ENCODE data around the gene RHCE. TPM values are rescaled to one million over a fixed set of nuclear protein-coding genes. Genes with fewer than 3 reads are reported as not detected.

Gene RHCE
- total RNA-seq, 2 donors from 2014 or later: 0.28 TPM; not detected in 1

DNA sequence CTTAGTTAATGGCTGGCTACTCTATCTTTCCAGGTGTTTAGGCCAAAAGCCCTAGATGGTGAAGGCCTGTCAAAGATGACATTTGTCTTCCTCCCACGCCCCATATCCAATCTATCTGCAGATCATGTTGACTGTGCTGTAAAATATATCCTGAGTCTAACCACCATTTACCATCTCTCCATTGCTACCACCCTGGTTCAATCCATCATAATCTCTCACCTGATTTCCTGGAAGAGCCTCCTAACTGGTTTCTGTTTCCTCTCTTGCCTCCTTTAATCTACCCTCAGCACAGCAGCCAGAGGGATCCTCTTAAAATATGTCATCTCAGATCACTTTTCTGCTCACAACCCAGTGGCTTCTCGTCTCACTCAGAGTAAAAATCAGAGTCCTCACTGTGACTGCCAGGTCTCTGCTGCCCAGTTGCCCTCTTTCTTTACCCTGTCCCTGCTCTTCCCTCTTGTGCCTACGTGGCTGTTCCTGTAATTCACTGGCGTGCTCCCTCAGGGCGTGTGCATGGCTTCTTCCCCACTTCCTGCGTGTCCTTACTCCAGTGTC, 64.7 kb downstream of the RHCE start:
- no peak for DNase-seq (ENCODE audit: low spot score)
- Histone ChIP-seq H3K36me3 (peaks cover 50% of the 10 kb centered on the region), H3K27me3 (no peaks in the 10 kb centered on the region), H3K9me3 (no peaks in the 10 kb centered on the region), H3K27ac (no peak overlapping the region), H3K4me1 (no peaks in the 10 kb centered on the region), H3K4me3 (no peak overlapping the region)
- TF ChIP-seq, protein P1, sequence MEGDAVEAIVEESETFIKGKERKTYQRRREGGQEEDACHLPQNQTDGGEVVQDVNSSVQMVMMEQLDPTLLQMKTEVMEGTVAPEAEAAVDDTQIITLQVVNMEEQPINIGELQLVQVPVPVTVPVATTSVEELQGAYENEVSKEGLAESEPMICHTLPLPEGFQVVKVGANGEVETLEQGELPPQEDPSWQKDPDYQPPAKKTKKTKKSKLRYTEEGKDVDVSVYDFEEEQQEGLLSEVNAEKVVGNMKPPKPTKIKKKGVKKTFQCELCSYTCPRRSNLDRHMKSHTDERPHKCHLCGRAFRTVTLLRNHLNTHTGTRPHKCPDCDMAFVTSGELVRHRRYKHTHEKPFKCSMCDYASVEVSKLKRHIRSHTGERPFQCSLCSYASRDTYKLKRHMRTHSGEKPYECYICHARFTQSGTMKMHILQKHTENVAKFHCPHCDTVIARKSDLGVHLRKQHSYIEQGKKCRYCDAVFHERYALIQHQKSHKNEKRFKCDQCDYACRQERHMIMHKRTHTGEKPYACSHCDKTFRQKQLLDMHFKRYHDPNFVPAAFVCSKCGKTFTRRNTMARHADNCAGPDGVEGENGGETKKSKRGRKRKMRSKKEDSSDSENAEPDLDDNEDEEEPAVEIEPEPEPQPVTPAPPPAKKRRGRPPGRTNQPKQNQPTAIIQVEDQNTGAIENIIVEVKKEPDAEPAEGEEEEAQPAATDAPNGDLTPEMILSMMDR (IDR thresholded peaks at IDR 0.05): no peak

DNA sequence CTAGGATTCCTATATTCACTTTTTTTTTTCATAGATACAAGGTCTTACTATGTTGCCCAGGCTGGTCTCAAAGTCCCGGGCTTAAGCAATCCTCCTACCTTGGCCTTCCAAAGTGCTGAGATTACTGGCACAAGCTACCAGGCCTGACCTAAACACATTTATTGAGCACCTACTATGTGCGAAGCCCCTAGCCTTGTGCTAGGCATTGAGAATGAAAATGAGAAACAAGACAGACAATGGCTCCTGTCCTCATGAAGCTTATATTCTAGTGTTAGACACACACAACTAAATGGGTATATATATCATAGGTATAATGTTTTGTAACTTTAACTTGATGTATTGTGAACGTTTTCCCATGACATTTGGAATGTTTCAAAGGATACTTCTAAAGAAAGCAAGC, 71.0 kb downstream of the RHCE start:
- no peak for DNase-seq (ENCODE audit: low spot score)
- Histone ChIP-seq H3K27ac (no peak overlapping the region), H3K4me3 (no peak overlapping the region), H3K27me3 (no peaks in the 10 kb centered on the region), H3K4me1 (no peaks in the 10 kb centered on the region), H3K36me3 (peaks cover 26% of the 10 kb centered on the region), H3K9me3 (no peaks in the 10 kb centered on the region)
- TF ChIP-seq, protein P1 (IDR thresholded peaks at IDR 0.05): no peak

- Histone ChIP-seq H3K36me3 (peaks cover 20% of the 10 kb centered on the region), H3K9me3 (no peaks in the 10 kb centered on the region), H3K27me3 (no peaks in the 10 kb centered on the region), H3K4me3 (no peak overlapping the region), H3K27ac (no peak overlapping the region), H3K4me1 (no peaks in the 10 kb centered on the region)
- no peak for DNase-seq (ENCODE audit: low spot score)
- TF ChIP-seq, protein P1 (IDR thresholded peaks at IDR 0.05): no peak
These were observed 73.1 kb downstream of the RHCE start for GRCh38 chr1:25347556-25347955.

DNA sequence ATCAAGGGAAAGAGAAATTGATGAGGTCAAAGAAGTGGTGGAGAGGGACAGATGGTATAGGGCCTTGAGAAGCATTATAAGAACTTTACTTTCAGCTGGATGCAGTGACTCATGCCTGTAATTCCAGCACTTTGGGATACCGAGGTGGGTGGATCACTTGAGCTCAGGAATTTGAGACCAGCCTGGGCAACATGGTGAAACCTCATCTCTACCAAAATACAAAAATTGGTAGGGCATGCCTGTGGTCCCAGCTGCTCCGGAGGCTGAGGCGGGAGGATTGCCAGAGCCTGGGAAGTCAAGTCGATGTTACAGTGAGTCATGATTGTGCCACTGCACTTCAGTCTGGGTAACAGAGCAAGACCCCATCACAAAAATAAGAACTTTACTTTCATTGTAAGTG, 76.8 kb downstream of the RHCE start:
- Histone ChIP-seq H3K36me3 (peaks cover 12% of the 10 kb centered on the region), H3K4me1 (peaks cover 0 to 17% of the 10 kb centered on the region in 2 donors), H3K27ac (no peak overlapping the region), H3K27me3 (no peaks in the 10 kb centered on the region), H3K9me3 (no peaks in the 10 kb centered on the region), H3K4me3 (no peak overlapping the region)
- no peak for DNase-seq (ENCODE audit: low spot score)
- TF ChIP-seq, protein P1 (IDR thresholded peaks at IDR 0.05): no peak

DNA sequence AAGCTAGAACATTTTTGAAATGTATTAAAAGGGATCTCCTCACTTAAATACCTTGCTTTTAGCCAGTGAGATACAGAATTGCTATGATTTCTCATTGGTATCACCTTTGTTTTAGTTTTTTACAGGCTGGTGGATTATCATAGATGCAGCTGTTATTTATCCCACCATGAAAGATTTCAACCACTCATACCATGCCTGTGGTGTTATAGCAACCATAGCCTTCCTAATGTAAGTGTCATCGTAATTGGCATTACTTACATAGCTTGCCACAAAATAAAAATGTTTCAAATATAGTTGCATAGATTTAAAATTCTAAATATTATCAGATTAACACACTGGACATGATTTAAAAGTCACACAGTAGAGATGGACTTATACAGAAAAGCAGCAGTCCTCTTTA, 77.8 kb downstream of the RHCE start:
- Histone ChIP-seq H3K9me3 (no peaks in the 10 kb centered on the region), H3K27me3 (no peaks in the 10 kb centered on the region), H3K4me1 (peaks cover 0 to 17% of the 10 kb centered on the region in 2 donors), H3K36me3 (peaks cover 12% of the 10 kb centered on the region), H3K4me3 (no peak overlapping the region), H3K27ac (no peak overlapping the region)
- TF ChIP-seq, protein P1 (IDR thresholded peaks at IDR 0.05): no peak
- DNase-seq (ENCODE audit: low spot score): no peak

DNA sequence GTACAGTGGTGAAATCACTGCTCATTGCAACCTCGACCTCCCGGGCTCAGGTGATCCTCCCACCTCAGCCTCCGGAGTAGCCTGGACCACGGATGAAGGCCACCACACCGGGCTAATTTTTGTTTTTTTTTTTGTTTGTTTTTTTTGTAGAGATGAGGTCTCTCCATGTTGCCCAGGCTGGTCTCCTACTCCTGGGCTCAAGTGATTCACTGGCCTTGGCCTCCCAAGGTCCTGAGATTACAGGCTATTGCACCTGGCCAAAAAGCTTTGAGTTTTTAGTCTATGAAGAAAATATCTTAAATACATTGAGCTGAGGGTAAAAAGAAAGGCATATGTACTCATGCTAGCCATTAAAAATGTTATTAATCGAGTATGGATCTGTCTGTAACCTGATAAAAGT, 78.9 kb downstream of the RHCE start:
- no peak overlapping the region for H3K4me3 ChIP-seq
- H3K27ac ChIP-seq: no peak overlapping the region
- H3K4me1 ChIP-seq: peaks cover 0 to 17% of the 10 kb centered on the region in 2 donors
- TF ChIP-seq, protein P1 (IDR thresholded peaks at IDR 0.05): no peak
- H3K27me3 ChIP-seq: no peaks in the 10 kb centered on the region
- no peak for DNase-seq (ENCODE audit: low spot score)
- H3K36me3 ChIP-seq: peaks cover 12% of the 10 kb centered on the region
- H3K9me3 ChIP-seq: no peaks in the 10 kb centered on the region
